ENCODE measurements around the gene ZBTB24. TPM values are rescaled to one million over a fixed set of nuclear protein-coding genes. Genes with fewer than 3 reads are reported as not detected.
"Not testable (repeated sequence)": the region's sequence is repeated elsewhere in the genome, so short reads cannot be mapped to it uniquely, and the experiment has no call there.

Gene ZBTB24
- 13.4 TPM for total RNA-seq

- H3K9me3 ChIP-seq (ENCODE audit: low read depth, low read length), result no peaks in the 10 kb centered on the region
- no peaks in the 10 kb centered on the region for H3K27me3 ChIP-seq (ENCODE audit: insufficient read depth, low read length)
- peaks cover 49% of the 10 kb centered on the region for H3K4me1 ChIP-seq (ENCODE audit: insufficient read depth, low read length)
- peak within 1 kb of the TSS; percentile 88 for H3K4me3 ChIP-seq (ENCODE audit: low read length)
Measured at GRCh38 chr6:109482905-109483734, at the start of gene ZBTB24. TSS of gene ZBTB24 (minus strand) at chr6:109483219. CDS start at chr6:109482026, 1,193 bp downstream.

- Histone ChIP-seq H3K4me3 (ENCODE audit: low read length) (no peak overlapping the region), H3K9me3 (ENCODE audit: low read depth, low read length) (no peaks in the 10 kb centered on the region), H3K4me1 (ENCODE audit: insufficient read depth, low read length) (no peaks in the 10 kb centered on the region), H3K27me3 (ENCODE audit: insufficient read depth, low read length) (no peaks in the 10 kb centered on the region)
Measured at GRCh38 chr6:109531446-109531845, 48.4 kb upstream of the ZBTB24 start.

GRCh38 chr6:109527989-109528388, 45.0 kb upstream of the ZBTB24 start:
- Histone ChIP-seq H3K4me1 (ENCODE audit: insufficient read depth, low read length) (no peaks in the 10 kb centered on the region), H3K4me3 (ENCODE audit: low read length) (no peak overlapping the region), H3K9me3 (ENCODE audit: low read depth, low read length) (peaks cover 10% of the 10 kb centered on the region), H3K27me3 (ENCODE audit: insufficient read depth, low read length) (no peaks in the 10 kb centered on the region)

GRCh38 chr6:109526905-109527628, 44.0 kb upstream of the ZBTB24 start:
- Histone ChIP-seq H3K4me3 (ENCODE audit: low read length) (no peak overlapping the region), H3K27me3 (ENCODE audit: insufficient read depth, low read length) (no peaks in the 10 kb centered on the region), H3K4me1 (ENCODE audit: insufficient read depth, low read length) (no peaks in the 10 kb centered on the region), H3K9me3 (ENCODE audit: low read depth, low read length) (peaks cover 10% of the 10 kb centered on the region)

GRCh38 chr6:109524129-109524528, 41.1 kb upstream of the ZBTB24 start:
- Histone ChIP-seq H3K9me3 (ENCODE audit: low read depth, low read length) (peaks cover 10% of the 10 kb centered on the region), H3K27me3 (ENCODE audit: insufficient read depth, low read length) (no peaks in the 10 kb centered on the region), H3K4me1 (ENCODE audit: insufficient read depth, low read length) (no peaks in the 10 kb centered on the region), H3K4me3 (ENCODE audit: low read length) (no peak overlapping the region)

GRCh38 chr6:109523478-109523877, 40.5 kb upstream of the ZBTB24 start:
- Histone ChIP-seq H3K9me3 (ENCODE audit: low read depth, low read length) (peaks cover 10% of the 10 kb centered on the region), H3K4me3 (ENCODE audit: low read length) (no peak overlapping the region), H3K4me1 (ENCODE audit: insufficient read depth, low read length) (no peaks in the 10 kb centered on the region), H3K27me3 (ENCODE audit: insufficient read depth, low read length) (no peaks in the 10 kb centered on the region)

GRCh38 chr6:109521080-109521479, 38.1 kb upstream of the ZBTB24 start:
- Histone ChIP-seq H3K27me3 (ENCODE audit: insufficient read depth, low read length) (no peaks in the 10 kb centered on the region), H3K9me3 (ENCODE audit: low read depth, low read length) (peaks cover 10% of the 10 kb centered on the region), H3K4me3 (ENCODE audit: low read length) (no peak overlapping the region), H3K4me1 (ENCODE audit: insufficient read depth, low read length) (peaks cover 8% of the 10 kb centered on the region)

GRCh38 chr6:109519647-109520046, 36.6 kb upstream of the ZBTB24 start:
- peaks cover 16% of the 10 kb centered on the region for H3K4me1 ChIP-seq (ENCODE audit: insufficient read depth, low read length)
- H3K27me3 ChIP-seq (ENCODE audit: insufficient read depth, low read length); H3K9me3 ChIP-seq (ENCODE audit: low read depth, low read length); H3K4me3 ChIP-seq (ENCODE audit: low read length): not testable (repeated sequence)

- Histone ChIP-seq H3K4me1 (ENCODE audit: insufficient read depth, low read length) (peaks cover 16% of the 10 kb centered on the region), H3K27me3 (ENCODE audit: insufficient read depth, low read length) (no peaks in the 10 kb centered on the region), H3K4me3 (ENCODE audit: low read length) (no peak overlapping the region), H3K9me3 (ENCODE audit: low read depth, low read length) (no peaks in the 10 kb centered on the region)
Measured at GRCh38 chr6:109516929-109517328, 33.9 kb upstream of the ZBTB24 start.

GRCh38 chr6:109515781-109516409, 32.9 kb upstream of the ZBTB24 start:
- no peaks in the 10 kb centered on the region for H3K27me3 ChIP-seq (ENCODE audit: insufficient read depth, low read length)
- no peaks in the 10 kb centered on the region for H3K9me3 ChIP-seq (ENCODE audit: low read depth, low read length)
- peaks cover 16% of the 10 kb centered on the region for H3K4me1 ChIP-seq (ENCODE audit: insufficient read depth, low read length)
- peak overlapping the region; percentile 22 for H3K4me3 ChIP-seq (ENCODE audit: low read length)

GRCh38 chr6:109514946-109515345, 31.9 kb upstream of the ZBTB24 start:
- no peak overlapping the region for H3K4me3 ChIP-seq (ENCODE audit: low read length)
- H3K27me3 ChIP-seq (ENCODE audit: insufficient read depth, low read length), result no peaks in the 10 kb centered on the region
- no peaks in the 10 kb centered on the region for H3K9me3 ChIP-seq (ENCODE audit: low read depth, low read length)
- peaks cover 16% of the 10 kb centered on the region for H3K4me1 ChIP-seq (ENCODE audit: insufficient read depth, low read length)

GRCh38 chr6:109513571-109514071, 30.6 kb upstream of the ZBTB24 start:
- H3K9me3 ChIP-seq (ENCODE audit: low read depth, low read length), result no peaks in the 10 kb centered on the region

GRCh38 chr6:109512271-109512817, 29.3 kb upstream of the ZBTB24 start:
- H3K4me3 ChIP-seq (ENCODE audit: low read length), result no peak overlapping the region
- H3K9me3 ChIP-seq (ENCODE audit: low read depth, low read length), result no peaks in the 10 kb centered on the region
- H3K27me3 ChIP-seq (ENCODE audit: insufficient read depth, low read length), result no peaks in the 10 kb centered on the region
- H3K4me1 ChIP-seq (ENCODE audit: insufficient read depth, low read length), result peaks cover 16% of the 10 kb centered on the region

More at GRCh38 chr6:109513571-109514071, 30.6 kb upstream of the ZBTB24 start:
- no peak overlapping the region for H3K4me3 ChIP-seq (ENCODE audit: low read length)
- peaks cover 16% of the 10 kb centered on the region for H3K4me1 ChIP-seq (ENCODE audit: insufficient read depth, low read length)
- H3K27me3 ChIP-seq (ENCODE audit: insufficient read depth, low read length), result no peaks in the 10 kb centered on the region

GRCh38 chr6:109511832-109512231, 28.8 kb upstream of the ZBTB24 start:
- H3K4me1 ChIP-seq (ENCODE audit: insufficient read depth, low read length), result peaks cover 14% of the 10 kb centered on the region
- H3K9me3 ChIP-seq (ENCODE audit: low read depth, low read length), result no peaks in the 10 kb centered on the region
- H3K4me3 ChIP-seq (ENCODE audit: low read length), result no peak overlapping the region
- H3K27me3 ChIP-seq (ENCODE audit: insufficient read depth, low read length), result no peaks in the 10 kb centered on the region

GRCh38 chr6:109510358-109510757, 27.3 kb upstream of the ZBTB24 start:
- H3K4me1 ChIP-seq (ENCODE audit: insufficient read depth, low read length), result peaks cover 3% of the 10 kb centered on the region
- H3K9me3 ChIP-seq (ENCODE audit: low read depth, low read length), result no peaks in the 10 kb centered on the region
- no peak overlapping the region for H3K4me3 ChIP-seq (ENCODE audit: low read length)
- no peaks in the 10 kb centered on the region for H3K27me3 ChIP-seq (ENCODE audit: insufficient read depth, low read length)

All from mononuclear cell (primary cell).